Activated CD4-positive, alpha-beta T cell treated with anti-CD3 and anti-CD28 coated beads, Interleukin-10, Interleukin-2, amounts not matched to agents 100 ng/mL and 50 ng/mL, durations not matched to agents 16 hours and 8 hours (primary cell): ENCODE measurements around the gene BUB1.
A peak's percentile ranks its signal among the peaks of the same experiment; 100 is the strongest.
"Not testable (repeated sequence)": the region's sequence is repeated elsewhere in the genome, so short reads cannot be mapped to it uniquely, and the experiment has no call there.

ENCODE experiments used
- DNase-seq: peaks from one replicate; pipeline ENCODE4 v3.0.0-alpha.2; 2020

Gene BUB1

DNA sequence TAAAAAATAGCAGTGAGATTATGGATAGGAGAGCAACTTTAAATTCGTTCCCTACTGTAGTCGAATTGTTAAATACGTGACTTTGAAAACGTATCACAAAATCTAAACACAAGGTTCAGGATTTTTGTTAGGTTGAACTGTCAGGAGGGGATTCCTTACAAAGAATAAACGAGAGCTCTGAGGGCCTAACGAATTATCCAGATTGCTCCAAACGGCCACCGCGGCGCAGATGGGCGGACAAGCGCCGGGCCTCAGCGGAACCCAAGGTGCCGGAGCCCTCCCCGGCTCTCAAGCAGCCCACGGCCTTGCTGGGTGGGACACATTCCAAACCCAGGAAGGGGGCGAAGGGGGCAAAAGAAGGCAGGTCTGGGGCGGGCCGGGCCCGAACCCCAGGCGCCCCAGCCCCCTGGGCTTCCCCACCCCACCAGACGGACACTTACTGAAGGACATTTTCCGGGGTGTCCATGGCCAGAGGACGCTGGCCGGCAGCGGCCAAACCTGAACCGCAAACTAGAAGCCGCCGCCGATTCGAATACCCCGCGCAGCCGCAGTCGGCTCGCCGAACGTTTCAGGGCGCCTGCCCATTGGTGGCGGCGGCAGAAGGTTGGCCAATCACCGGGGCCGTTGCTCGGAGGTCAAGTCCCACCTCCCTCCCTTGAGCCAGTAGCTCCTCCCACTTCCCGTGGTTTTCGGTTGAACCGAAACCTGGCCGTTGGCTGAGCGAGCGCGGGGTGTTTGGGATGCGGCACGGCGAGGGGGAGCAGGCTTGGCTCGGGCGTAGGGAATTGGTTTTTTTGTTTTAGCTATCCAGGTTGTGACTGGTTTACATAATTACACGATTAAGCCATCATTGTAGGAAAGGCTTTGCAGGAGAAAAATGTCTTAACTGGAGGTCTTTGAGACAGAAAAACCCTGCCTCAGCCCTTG lies at the start of gene BUB1:
Gene BUB1, minus strand, starts transcription at position 534 of the 927 bp plus-strand sequence. Its CDS starts 68 bp downstream, at position 466.
- peak; percentile 98 for DNase-seq

GRCh38 chr2:110726285-110726684 lies 48.4 kb upstream of the BUB1 start:
- no peak for DNase-seq

- DNase-seq, result no peak
Observed at GRCh38 chr2:110725859-110726258, 48.0 kb upstream of the BUB1 start.

DNA sequence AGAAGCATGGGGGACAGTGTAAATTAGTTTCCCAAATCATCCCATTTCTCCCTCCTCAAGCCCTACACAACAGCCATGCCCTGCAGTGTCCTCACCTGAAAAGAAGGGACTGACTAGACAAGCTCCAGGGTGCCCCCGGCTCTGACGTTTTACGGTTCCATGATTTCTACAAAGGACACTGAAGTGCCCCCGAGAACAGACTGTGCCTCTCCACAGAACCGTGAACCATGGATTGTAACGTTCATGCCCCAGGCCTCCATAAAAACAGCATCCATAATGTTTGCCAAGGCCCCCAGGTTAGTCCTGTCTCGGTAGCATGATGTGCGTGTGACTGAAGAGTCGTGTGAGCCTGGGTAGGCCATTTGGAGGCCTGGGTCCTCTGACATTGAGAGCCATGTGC lies 47.5 kb upstream of the BUB1 start:
- DNase-seq, result no peak

GRCh38 chr2:110724820-110725219 lies 47.0 kb upstream of the BUB1 start:
- no peak for DNase-seq

DNA sequence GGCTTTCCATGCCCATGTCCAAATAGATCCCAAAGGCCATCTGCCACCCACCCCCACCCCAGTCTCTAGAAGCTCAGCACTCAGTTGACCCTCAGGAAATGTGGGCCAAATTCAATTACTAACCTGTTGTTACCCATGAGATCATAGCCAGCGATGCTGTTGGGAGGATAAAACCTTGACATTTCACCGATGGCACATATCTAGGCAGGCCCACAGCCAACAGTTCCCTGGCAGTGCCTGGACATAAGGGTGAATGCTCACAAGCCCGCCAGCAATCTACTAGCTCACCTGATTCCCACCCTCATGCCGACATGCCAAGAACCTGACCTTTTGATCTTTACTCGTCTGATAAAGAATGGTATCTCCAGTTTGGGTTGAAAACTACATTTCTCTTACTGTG lies 42.7 kb upstream of the BUB1 start:
- DNase-seq, result no peak

DNA sequence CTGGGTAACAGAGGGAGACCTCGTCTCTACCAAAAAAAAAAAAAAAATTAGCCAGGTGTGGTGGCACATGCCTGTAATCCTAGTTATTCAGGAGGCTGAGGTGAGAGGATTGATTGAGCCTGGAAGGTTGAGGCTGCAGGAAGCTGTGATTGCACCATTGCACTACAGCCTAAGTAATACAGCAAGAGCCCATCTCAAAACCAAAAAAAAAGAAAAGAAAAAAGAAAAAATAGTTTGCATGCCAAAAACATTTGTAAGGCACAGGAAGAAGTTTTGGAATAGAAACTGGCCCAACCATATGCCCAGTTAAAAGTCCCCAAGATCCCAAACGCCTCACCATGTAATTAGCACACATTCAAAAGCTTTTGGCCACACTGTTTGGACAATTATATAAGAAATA lies 41.1 kb upstream of the BUB1 start:
- DNase-seq, result no peak

GRCh38 chr2:110718382-110718781 lies 40.5 kb upstream of the BUB1 start:
- no peak for DNase-seq

- DNase-seq, result no peak
Observed at GRCh38 chr2:110717734-110718133, 39.9 kb upstream of the BUB1 start.

DNA sequence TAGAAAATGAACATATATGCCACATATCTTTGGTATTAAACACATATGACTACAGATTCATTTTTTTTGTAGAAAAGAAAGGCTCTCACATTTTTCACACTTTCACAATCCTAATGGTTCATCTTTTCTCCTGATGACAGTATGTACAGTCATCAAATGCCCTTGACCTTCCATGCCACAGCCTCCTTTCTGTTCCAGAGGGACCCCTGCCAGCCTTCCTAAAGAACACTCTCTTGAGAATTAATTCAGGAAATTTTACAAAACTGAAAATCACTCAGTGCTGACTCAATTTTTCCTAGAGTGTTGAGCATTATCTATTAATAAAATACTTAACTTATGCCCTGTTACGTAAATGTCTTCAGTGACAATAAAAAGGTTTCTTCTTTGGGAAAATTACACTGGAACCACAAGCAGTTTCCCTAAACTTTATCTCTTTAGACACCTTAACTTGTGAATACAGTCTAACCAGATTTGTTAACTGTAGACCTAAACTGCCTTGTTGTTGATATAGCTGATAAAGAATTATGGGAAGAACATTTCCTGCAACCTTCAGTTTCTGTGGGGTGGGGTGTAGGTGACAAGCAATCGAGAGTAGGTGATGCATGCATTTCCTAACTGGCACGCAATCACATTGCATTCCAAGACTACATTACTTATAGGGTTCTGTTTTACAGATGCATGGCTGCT lies 39.2 kb upstream of the BUB1 start:
- DNase-seq, result no peak

DNA sequence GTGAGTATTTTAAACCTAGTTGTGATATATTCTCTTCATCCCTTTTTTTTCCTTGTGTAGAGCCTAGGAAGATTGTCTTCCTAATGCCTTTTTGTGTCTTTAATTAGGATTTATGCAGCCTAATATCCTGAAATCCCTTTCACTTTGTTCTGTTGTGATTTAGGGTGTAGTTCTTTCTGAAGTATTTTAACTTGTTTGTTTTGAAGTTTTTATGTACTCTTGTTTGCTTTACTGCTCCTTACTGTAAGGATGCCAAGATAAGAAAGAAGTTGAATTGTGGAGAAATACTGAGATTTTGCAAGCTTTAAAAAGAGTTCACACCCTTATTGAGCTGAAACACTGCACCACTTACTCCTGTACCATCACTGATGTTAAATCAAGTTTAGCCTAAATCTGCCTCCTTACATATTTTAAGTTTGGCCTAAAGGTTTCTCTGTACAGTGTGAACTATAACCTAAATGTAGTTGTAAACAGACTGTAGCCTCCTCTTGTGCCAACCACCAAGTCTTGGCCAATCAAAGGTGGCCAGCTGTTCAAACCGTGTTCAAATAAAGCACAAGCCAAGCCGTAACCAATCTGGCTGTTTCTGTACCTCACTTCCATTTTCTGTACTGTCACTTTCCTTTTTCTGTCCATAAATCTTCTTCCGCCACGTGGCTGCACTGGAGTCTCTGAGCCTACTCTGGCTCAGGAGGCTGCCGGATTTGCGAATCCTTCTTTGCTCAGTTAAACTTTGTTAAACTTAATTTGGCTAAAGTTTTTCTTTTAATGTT lies 36.8 kb upstream of the BUB1 start:
- DNase-seq, result no peak

- DNase-seq, result peak; percentile 13
Observed at GRCh38 chr2:110713513-110714362, 35.9 kb upstream of the BUB1 start.

DNA sequence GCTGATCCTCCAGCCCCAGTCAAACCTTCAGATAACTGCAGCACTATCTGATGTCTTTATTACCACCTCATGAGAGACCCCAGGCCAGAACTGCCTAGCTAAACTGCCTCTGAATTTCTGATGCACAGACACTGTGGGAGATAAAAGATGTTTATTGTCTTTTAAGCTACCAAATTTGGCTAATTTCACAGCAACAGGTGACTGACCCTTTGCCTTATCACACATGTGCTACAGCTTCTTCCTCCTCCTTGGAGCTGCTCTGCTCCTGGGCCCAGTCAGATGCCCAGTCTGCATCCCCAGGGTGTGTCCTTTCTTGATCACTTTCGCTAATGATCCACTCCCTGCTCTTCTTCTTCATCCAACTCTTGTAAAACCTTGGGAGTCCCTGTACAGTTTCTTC lies 34.9 kb upstream of the BUB1 start:
- no peak for DNase-seq

GRCh38 chr2:110708455-110708854 lies 30.6 kb upstream of the BUB1 start:
- DNase-seq, result no peak

- no peak for DNase-seq
Observed at GRCh38 chr2:110707386-110707965, 29.6 kb upstream of the BUB1 start.

- no peak for DNase-seq
Observed at GRCh38 chr2:110702514-110703380, 24.9 kb upstream of the BUB1 start.

- DNase-seq, result not testable (repeated sequence)
Observed at GRCh38 chr2:110698253-110698652, 20.4 kb upstream of the BUB1 start.

- DNase-seq, result not testable (repeated sequence)
Observed at GRCh38 chr2:110695146-110695898, 17.5 kb upstream of the BUB1 start.

GRCh38 chr2:110691612-110692258 lies 13.9 kb upstream of the BUB1 start:
- no peak for DNase-seq
